ENCODE data around the gene TP73.

Gene TP73

DNA sequence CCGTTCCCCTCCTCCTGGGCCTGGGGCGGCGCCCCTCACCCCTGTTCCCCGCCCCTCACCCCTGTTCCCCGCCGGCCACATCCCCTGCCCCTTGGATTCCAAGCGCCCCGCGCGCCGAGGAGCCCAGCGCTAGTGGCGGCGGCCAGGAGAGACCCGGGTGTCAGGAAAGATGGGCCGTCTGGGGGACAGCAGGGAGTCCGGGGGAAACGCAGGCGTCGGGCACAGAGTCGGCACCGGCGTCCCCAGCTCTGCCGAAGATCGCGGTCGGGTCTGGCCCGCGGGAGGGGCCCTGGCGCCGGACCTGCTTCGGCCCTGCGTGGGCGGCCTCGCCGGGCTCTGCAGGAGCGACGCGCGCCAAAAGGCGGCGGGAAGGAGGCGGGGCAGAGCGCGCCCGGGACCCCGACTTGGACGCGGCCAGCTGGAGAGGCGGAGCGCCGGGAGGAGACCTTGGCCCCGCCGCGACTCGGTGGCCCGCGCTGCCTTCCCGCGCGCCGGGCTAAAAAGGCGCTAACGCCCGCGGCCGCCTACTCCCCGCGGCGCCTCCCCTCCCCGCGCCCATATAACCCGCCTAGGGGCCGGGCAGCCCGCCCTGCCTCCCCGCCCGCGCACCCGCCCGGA lies at the start of gene TP73:
TP73 (plus strand) TSS at position 587 of the 618 bp plus-strand sequence. CDS start 29,850 bp downstream, outside the sequence.
- no peak for DNase-seq

DNA sequence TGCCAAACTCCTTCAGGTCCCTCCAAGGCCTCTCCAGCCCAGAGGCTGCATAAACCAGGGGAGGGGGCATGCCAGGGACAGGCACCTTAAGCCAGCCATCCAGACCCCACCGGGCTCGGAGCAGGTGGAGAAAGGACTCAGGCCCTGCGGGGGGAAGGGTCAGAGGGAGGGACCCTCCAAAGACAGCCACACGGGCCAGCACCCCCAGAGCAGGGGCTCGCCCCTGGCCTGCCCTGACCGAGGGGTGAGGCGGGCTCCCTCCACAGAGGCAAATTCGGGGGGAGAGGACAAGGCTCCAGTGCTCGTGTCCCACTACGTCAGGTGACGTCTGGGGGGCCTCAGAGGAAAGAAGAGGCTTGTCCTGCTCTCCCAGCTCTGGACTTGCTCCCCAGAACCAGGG lies 49.2 kb upstream of the TP73 start:
- no peak for DNase-seq

DNA sequence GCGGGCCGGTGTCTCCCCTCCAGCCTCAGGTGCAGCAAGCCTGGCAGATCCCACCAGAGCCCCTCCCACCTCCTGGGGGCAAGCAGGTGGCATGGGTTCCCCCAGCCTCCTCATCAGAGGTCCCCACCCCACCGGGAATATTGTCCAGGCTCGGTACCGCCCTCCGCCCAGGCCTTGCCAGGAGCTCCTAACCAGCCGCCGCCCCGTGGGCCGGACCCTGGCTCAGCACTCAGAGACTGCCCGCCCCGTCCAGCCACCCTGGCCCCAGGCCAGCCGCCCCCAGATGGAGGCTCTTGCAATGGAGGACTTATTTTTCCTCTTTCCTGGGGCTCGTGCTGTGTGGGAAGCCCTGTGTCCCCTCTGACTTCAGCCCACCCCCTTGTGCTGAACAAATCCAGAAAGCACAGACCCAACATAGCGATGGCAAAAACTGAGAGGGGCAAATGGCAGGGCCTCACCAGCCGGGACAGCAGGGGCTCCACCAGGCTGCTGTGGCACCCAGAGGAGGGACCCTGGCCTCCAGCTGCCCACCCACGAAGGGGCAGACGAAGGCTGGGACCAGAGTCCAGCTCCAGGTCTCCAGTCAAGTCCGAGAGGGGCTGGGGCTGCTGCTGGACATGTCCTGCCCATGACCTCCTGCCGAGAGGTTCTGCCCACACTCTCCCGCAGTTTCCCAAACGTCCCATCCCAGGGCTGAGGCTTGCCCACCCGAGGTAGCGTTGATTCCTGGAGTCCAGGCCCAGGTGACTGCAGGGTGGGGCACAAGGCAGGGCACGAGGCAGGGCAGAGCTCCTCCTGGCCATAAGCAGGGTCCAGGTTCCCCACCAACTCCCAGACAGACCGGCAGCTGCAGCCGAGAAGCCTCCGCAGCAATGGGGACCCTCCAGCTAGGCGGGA lies 48.5 kb upstream of the TP73 start:
- no peak for DNase-seq

DNA sequence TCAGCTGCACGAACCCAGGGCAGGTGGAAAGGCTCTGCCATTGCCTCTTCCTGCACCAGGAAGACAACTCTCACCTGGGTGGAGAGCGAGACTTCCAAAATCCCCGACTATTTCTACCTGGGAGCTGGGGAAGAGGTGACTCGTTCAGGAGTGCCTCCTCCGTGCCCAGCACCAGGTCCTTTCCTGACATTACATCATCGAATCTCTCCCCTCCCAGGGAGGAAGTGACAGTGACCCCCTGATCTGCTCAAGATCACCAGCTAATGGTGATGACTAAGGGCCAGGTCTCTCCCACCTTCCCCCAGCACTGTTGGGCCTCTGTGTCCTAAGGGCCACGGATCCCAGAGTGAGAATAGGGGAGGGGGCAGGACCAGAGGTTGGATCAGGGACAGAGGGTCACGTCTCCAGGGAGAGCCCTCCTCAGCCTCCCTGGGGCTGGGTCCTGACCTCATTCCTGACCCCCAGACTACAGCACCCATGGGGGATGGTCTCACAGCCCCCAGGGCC lies 47.8 kb upstream of the TP73 start:
- no peak for DNase-seq

DNA sequence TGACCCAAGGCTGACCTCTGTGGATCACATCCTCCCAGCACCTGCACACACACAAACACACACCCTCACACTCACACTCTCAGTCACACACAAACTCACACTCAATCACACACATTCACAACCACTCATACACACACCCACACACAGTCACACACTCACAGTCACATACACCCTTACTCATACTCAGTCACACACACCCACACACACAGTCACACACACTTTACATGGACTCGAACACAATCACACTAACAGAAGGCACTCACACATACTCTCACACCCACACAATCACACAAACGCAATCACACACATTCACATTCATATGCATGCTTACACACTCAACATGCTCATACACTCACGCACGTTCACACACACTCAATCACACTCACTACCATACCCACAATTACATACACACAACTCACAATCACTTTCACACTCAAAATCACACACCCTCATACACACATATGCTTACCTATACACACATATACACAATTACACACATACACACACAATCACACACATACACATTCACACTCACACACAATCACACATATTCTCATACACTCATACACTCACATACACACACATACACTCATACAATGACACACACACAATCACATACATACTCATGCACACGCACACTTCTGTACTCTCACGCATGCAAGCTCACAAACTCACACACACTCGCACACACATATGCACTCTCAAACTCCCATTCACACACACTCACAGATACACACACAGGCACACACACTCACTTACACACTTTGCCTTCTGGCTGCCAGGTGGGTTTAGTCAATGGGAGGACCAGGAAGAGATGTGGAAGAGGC lies 47.1 kb upstream of the TP73 start:
- DNase-seq = no peak

DNA sequence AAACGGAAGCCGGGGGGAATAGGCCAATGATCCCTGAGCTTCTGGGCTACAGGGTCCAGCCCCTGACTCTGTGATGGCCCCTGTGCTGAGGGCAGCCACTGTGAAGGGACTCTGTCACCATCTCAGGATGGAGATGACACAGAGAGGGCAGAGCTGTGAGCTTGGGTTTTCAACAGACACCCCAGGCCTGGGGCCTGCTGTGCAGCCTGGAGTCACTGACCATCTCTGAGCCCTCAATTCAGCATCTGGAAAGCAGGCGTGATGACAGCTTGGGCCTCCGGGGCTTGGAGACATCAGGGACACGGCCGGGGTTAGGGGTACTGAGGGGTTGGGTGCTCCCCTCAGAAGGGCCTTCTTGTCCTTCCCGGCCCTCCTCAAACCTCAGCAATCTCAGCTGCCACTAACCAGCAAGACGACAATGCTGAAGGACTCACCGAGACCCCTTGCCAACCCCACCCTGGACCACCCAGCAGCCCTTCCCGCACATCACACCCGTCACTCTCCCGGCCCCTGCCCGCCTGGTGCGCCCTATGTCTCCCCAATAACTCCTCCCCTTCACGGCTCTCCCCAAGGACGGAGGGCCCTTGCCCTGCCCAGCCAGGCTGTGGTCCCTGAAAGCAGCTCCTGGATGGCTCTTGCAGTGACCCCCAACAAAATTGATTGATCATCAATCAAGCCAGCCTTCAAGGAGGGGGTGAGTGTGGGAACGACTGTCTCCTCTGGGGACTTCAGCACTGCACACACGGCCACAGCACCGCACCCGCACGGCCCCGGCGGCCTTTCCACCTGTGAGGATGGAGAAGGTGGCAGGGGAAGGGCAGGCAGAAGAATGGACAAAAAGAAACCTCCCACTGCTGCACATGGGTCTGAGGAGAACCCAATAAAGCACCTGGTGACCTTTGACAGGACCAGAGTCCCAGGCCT lies 45.3 kb upstream of the TP73 start:
- no peak for DNase-seq

DNA sequence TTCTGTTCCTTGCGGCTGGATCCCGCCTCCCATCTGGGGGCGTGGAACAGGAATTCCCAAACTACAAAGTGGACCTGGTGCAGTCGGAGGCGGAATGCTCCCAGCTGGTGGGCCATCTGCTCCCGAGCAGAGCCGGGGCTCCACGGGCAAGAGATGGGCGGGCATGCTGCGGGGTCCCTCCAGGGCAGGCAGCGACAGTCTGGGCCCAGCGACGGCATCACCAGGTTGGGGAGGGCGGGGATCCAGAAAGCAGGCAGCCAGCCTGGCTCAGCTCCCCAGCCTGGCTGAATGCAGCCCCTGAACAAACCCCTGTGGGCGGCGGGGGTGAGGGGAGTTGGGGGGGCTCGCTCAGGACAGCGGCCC lies 44.6 kb upstream of the TP73 start:
- DNase-seq = no peak

DNA sequence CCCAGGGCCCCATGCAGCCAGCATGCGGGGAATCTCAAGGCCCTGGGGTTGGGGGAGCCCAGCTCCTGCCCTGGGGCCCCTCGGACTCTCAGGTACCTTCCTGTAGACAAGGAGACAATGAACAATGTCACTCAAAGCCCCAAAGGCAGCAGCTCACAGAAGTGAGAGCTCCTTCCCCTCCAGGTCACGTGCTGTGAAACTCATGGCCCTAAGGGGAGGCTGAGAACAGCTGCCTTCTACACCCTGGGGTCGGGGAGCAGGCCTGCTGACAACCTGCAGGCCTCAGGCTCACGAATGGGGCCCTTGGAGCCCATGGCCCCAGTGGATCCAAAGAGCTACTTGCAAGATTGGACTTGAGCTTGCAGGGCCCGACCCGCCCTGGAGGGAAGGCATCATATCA lies 44.2 kb upstream of the TP73 start:
- no peak for DNase-seq

DNA sequence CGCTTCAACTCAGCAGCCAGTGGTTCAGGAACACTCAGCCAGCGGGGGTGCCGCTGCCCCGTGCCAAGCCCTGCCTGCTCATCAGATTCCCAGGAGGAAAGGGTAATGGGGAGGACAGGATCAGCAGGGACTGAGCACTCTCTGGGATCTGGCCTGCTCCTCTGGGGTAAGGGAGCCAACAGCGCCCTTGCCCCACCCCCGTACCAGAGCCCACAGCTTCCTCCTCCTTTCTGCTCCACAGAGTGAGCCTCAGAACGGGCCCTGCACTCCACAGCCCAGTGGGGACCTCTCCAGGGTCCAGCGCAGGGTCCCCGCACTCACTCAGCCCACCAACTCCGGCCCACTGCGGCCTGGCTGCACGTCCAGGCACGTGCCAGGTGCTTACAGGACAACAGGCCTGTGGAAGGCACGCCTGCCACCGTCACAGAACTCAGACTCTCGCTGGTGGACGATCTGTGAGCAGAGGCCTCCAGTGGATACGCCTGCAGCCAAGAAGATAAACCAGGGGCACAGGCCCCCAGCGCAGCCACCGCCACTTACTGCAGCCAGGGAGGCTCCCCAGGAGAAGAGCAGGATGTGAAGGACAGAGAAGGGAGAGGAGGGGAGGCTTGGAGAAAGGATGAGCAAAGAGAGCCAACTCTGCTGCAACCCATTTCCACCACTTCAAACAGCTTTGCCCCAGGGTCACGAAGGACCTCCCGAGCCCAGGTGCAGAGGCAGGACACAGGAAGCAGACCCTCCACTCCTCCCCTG lies 43.1 kb upstream of the TP73 start:
- no peak for DNase-seq

DNA sequence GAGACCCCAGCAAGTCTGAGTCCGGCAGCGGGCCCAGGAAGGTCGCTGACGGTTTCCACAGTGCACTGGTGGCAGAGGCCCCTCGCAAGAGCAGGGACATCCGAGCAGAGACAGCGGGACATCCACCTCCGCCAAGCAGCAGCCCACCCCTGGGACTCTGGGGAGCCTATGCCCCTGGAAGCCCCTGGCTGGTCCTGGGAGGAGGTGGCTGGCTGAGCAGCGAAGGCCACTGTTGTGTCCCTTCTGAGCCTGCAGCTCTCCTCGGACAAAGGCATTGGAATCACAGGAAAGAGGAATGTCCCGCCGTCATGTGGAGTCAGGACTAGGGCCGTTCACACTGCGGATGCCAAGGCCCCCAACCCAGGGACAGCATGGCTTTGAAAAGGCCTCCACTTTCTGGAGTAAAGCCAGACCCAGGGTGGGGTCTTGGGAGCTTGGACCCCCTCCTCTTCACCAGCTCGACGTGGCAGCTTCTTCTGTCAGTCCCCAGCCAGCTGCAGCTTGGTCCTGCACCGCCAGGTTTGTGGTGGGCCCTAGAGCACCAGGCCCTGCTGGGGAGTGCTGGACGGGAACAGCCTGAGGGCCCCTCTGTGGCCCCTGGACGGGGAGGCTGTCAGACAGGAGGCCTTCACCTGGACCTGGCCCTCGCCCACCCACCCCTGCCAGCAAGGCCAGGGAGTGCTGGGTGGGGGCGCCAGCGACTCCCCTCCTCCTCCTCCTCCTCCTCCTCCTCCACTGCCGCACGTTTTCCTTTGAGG lies 42.4 kb upstream of the TP73 start:
- DNase-seq = no peak

DNA sequence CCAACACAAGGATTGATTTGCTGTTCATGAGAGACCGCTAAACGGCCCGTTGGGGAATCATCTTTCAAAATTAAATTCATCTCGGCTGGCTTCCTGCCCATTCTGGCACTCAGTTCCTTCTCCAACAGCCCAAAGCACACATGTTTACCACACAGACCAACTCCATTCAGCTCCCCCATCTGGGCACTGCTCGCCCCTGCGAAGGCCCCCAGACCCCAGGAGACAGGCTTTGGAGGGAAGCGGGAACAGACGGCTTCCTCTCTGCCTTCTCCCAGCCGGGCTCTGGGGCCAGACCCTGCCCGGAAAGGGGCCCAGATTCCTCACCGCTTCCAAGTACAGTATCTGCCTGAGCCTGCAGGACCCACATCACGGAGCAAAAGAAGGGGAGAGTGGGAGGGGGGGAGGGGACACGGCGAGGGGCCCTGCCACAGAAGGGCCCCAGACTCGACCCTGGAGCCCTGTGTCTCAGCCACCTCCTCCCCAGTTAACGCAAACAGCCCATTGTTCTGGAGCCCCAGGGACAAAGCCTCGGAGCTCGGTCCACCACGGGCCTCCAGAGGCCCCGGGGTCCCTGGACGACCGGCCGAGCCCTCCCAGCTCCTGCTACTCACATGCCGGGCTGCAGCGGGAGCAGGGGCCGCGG lies 41.7 kb upstream of the TP73 start:
- no peak for DNase-seq

DNA sequence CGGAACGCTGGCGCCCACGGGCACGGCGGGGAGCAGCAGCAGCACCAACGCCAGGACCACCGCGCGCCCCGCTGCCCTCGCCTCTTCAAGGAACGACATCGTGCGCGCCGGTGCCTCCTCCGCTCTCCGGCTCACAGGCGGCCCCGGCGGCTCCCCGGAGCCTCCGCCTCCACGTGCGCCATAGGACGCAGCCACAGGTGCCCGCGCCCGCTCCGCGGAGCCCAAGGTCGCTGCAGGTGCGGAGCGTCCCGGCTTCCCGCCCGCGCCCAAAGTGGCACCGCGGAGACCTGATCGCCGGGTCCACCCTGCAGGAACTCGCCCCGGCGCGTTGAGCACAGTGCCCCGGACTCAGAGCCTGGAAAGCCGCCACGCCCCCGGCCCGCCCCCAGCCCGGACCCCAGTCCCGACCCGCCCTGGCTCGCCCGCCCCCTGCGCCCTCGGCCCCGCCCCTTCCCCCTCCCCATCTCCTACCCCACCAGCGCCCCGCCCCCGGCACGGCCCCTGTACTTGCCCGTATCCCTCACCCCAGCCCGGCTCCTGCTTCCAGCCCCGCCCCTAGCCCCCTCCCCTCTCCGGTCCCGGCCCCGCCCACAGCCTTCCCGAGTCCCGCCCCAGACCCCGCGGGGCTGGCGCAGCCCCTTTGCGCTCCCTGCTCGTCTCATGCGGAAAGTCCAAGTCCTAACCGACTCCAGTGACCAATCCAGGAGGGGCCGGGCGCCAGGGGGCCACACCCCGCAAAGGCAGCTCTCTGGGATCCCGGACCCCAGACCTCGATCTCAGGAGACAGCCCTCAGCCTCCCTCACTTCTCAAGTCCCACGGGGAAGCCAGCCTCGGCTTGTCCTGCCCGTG lies 40.9 kb upstream of the TP73 start, which contains the start of gene MEGF6:
MEGF6 (minus strand) TSS at position 339 of the 850 bp plus-strand sequence; CDS start at position 99, 240 bp downstream.
- DNase-seq = no peak

DNA sequence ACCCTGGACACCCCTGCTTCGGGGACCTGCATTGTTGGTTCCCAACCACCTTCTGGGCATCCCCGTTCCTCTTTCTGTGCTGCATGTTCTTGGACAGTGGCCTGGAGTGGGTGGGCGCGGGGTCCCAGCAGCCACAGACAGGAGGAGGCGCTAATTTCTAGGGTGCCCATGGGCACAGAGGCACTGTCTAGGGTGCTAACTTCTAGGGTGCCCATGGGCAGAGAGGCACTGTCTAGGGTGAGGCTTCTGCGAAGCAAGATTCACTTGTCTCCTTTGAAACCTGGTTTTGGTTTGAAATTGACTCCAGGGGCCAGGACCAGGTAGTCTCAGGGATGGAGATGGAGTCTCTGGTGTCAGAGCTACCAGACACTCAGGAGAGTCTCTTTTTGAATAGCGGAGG lies 40.2 kb upstream of the TP73 start:
- DNase-seq = no peak

DNA sequence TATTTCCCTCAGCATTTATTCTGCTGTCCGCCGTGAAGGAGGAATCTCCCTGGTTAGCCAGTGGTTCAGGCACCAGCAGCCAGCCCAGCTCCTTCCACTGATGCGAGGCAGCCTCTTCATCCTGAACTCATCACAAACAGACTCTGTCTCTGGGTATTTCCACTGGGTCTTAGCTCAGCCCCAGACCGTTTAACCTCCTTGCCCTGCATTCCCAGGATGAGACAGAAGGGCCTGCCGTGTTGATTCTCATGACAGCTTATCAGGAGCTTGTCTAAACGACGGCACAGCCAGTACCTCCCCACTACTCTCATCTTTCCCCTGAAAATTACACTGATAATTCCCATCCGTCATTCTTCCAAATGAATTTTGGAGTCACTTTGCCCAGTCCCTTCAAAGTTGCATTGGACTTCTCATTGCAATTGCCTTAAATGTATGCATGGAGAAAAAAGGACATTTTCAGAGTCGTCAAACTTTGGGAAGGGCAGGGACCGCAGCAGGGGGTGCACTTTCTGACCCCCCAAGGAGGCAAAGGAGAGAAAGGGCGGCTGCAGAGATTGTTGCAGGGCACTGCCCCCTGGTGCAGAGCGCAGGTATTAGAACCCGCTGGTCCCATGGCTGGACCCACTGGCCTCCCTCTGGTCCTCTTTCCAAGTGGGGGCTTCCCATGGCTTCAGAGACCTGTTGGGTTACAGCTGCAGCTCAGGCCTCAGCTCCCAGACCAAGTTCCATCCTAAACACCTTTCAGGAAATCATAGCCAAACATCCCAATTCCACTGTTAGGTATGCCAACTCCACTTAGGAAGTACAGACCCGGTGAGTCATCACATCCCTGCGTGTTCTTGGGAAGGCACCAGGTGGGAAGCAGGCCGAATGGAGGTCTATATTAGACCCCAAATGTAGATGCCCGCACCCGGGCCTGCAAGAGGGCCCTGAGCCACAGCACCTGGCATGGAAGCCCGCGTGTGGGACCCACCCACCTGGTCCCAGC lies 37.3 kb upstream of the TP73 start:
- no peak for DNase-seq

DNA sequence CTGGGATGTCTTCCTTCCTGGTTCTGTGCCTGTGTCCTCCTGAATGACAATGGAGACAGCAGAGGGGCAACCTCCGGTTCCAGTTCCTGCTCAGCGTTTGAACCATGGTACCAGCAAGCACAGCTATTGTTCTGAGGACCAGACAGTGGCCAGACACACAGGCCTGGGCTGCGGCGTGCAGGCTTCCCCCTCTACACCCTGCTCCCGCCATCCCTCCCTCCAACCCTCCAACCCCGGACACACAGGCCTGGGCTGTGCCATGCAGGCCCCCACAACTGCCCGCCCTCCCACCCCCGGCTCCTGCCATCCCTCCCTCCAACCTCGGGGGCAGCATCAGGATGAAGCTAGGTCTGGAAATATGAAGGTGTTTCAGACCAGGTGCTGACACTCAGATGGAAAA lies 35.5 kb upstream of the TP73 start:
- DNase-seq = no peak

DNA sequence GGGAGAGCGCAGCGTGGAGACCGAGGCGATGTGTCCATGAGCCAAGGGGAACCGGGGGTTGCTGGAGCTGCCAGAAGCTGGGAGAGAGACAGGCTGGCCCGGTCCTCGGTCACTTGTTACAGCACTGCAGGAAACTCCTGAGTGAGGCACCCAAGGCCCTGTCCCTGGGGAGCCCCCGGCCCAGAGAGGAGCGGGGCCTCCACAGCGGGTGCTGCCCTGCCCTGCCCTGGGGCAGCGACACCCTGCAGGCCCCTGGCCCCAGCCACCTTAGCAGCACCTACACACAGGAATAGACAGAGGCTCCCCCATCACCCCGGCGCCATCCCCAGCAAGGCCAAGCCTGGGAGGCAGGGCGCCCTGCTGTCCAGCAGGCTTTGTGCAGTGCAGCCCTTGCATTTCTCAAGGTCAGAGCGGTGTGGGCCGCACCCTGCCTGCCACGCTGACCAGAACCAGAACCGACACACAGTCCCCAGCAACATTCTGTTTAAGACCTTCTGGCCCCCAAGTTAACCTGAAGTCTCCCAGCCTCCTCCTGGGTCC lies 34.4 kb upstream of the TP73 start:
- no peak for DNase-seq

DNA sequence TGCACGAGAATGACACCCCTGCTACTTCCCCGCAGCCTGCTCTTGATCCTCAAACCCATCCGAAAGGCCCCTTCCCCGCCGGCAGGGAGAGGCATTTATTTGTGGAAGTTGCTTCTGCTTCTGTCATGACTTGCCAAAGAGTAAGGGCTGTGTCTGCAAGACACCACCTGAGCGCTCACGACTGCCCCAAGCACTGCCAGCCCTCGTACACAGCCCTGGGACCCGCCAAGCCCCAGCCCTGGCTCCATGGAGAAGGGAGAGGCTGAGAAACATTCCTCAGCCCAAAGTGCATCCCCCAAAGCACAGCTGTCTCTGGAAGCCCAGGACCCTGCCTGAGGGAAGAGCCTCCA lies 33.8 kb upstream of the TP73 start:
- no peak for DNase-seq
